ENCODE results near the gene ATG10. TPM values are rescaled to one million over a fixed set of nuclear protein-coding genes. Genes with fewer than 3 reads are reported as not detected.

Gene ATG10
- total and polyA plus RNA-seq, 2 of the 8 experiments (the other 6 are each of a cell fraction or from before 2014, with no cell fraction given), result 3.7 to 8.8 TPM

DNA sequence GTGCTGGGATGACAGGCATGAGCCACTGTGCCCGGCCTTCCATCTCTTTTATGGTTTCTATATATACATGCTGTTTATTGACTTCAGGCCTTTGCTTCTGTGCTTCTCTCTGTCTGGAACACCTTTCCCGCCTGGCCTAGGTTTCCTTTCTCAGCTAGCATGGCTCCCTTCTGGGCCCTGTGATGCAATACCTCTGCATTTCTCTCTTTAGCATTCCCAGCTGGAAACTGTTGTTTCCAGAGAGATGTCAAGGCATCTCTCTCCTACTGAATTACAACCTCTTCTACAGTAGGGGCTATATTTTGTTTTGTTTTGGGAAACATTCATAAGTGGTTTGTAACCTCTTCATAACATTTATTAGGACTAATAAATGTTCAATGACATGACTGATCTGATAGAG lies 249.2 kb downstream of the ATG10 start:
- peaks cover 0 to 9% (median 0%) of the 10 kb centered on the region in 4 experiments; a peak in 3 of 7 replicates for H3K4me1 ChIP-seq (replicated peaks in 1 of 4; ENCODE audit: control insufficient read depth in 3 of 4, insufficient read depth in 4 of 4, low read length in 3 of 4)
- H3K18ac ChIP-seq (ENCODE audit: extremely low read depth, low read length), result no peak overlapping the region
- H3K4me2 ChIP-seq (ENCODE audit: insufficient read depth in 1 of 2, low read depth in 2 of 2, low read length in 2 of 2), result no peak overlapping the region
- no peak overlapping the region for H2AK5ac ChIP-seq (ENCODE audit: low read depth, low read length)
- DNase-seq (ENCODE audit: low read depth in 1 of 2, low spot score in 2 of 2), result no peak
- H4K91ac ChIP-seq (replicated peaks; ENCODE audit: insufficient read length, low read length), result no peak overlapping the region
- H2BK15ac ChIP-seq (ENCODE audit: low read length), result no peak overlapping the region
- H4K8ac ChIP-seq (ENCODE audit: extremely low read depth, insufficient read depth, low read length), result no peak overlapping the region
- no peak overlapping the region for H3K9ac ChIP-seq (replicated peaks in 1 of 4; ENCODE audit: extremely low read depth in 1 of 4, low read depth in 3 of 4, low read length in 3 of 4)
- H3K36me3 ChIP-seq (ENCODE audit: control insufficient read depth in 2 of 4, insufficient read depth in 4 of 4, low read length in 3 of 4), result no peaks in the 10 kb centered on the region
- H2AFZ ChIP-seq (ENCODE audit: low read length), result no peak overlapping the region
- no peak overlapping the region for H3K23ac ChIP-seq (ENCODE audit: insufficient read length)
- no peak overlapping the region for H3K27ac ChIP-seq (ENCODE audit: low read depth, low read length)
- H3K4ac ChIP-seq (replicated peaks; ENCODE audit: insufficient read length, low read depth, low read length), result no peak overlapping the region
- H2BK12ac ChIP-seq (ENCODE audit: low read depth, low read length), result no peak overlapping the region
- H4K20me1 ChIP-seq (replicated peaks in 1 of 2; ENCODE audit: control insufficient read depth in 1 of 2, insufficient read depth in 2 of 2, low read length in 2 of 2), result no peaks in the 10 kb centered on the region
- H3K4me3 ChIP-seq (ENCODE audit: extremely low read depth in 1 of 4, insufficient read depth in 2 of 4, low read depth in 3 of 4, low read length in 4 of 4), result no peak overlapping the region
- no peak overlapping the region for H2BK20ac ChIP-seq (ENCODE audit: low read length)
- no peak overlapping the region for H4K5ac ChIP-seq (ENCODE audit: insufficient read length, low read depth, low read length)
- no peaks in the 10 kb centered on the region; the same call in 1 of the 2 replicates for H3K23me2 ChIP-seq (ENCODE audit: low read depth, low read length)
- TF ChIP-seq TEAD4 (IDR thresholded peaks at IDR 0.05; ENCODE audit: low read depth, low read length) (no peak), CEBPB (IDR thresholded peaks at IDR 0.05; ENCODE audit: low read depth, low read length) (peak; percentile 96), RNF2 (IDR thresholded peaks at IDR 0.05; ENCODE audit: borderline replicate concordance, low read depth, low read length, missing control alignments, poor library complexity, severe bottlenecking) (no peak), GTF2F1 (IDR thresholded peaks at IDR 0.05; ENCODE audit: borderline replicate concordance, low read depth, low read length) (no peak), POLR2AphosphoS5 (IDR thresholded peaks at IDR 0.05; ENCODE audit: low read depth, low read length) (no peak), JUND (IDR thresholded peaks at IDR 0.05; ENCODE audit: low read length) (peak; percentile 58; the same call in 1 of the 2 replicates)
- TF ChIP-seq, protein P1, sequence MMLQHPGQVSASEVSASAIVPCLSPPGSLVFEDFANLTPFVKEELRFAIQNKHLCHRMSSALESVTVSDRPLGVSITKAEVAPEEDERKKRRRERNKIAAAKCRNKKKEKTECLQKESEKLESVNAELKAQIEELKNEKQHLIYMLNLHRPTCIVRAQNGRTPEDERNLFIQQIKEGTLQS (IDR thresholded peaks at IDR 0.05; ENCODE audit: insufficient read depth, low read depth, low read length), result peak; percentile 60
- no peaks in the 10 kb centered on the region for H3K79me1 ChIP-seq (ENCODE audit: low read depth, low read length)
- FAIRE-seq, result no peak
- no peaks in the 10 kb centered on the region for H3K79me2 ChIP-seq (ENCODE audit: control insufficient read depth in 1 of 2, insufficient read depth in 2 of 2, low read length in 2 of 2)
- no peak overlapping the region for H2BK120ac ChIP-seq (replicated peaks; ENCODE audit: low read depth, low read length)
- WGBS, 2 experiments (ENCODE audit: extremely low coverage in 1 of 2, insufficient coverage in 1 of 2, insufficient read length in 1 of 2, insufficient replicate concordance in 2 of 2, low coverage in 1 of 2, low lambda C conversion rate in 2 of 2, missing lambda C conversion rate in 1 of 2), result 87% methylated on average over 2 of the region's 2 CpGs; no CpG with 5 or more reads in 1 of the 2 experiments
- H3K27me3 ChIP-seq (replicated peaks in 1 of 4; ENCODE audit: control insufficient read depth in 3 of 4, extremely low read depth in 1 of 4, insufficient read depth in 3 of 4, low read length in 3 of 4), result no peaks in the 10 kb centered on the region
- no peaks in the 10 kb centered on the region for H3K9me3 ChIP-seq (ENCODE audit: insufficient read depth in 2 of 2, low read depth in 1 of 2, low read length in 1 of 2)
- CTCF ChIA-PET (ENCODE audit: partially characterized antibody), result interaction anchor here (2.7 kb wide), 1 partner anchor 115 kb away, joined by 6 read pairs; no protein-coding TSS in a partner anchor
- no peak overlapping the region for H3K14ac ChIP-seq (ENCODE audit: insufficient read length)
- POLR2A ChIA-PET (ENCODE audit: partially characterized antibody), result no interaction called here
- no peak overlapping the region for H2BK5ac ChIP-seq (ENCODE audit: low read depth, low read length)
- no peak overlapping the region for H3K56ac ChIP-seq (replicated peaks; ENCODE audit: insufficient read length, low read depth, low read length)

Data from H1 (cell line).